ENCODE measurements around the gene SLC38A2.

The SLC38A2 gene

GRCh38 chr12:46374711-46375110, 2.1 kb upstream of the SLC38A2 start:
- no peak for DNase-seq (ENCODE audit: low read depth)

DNA sequence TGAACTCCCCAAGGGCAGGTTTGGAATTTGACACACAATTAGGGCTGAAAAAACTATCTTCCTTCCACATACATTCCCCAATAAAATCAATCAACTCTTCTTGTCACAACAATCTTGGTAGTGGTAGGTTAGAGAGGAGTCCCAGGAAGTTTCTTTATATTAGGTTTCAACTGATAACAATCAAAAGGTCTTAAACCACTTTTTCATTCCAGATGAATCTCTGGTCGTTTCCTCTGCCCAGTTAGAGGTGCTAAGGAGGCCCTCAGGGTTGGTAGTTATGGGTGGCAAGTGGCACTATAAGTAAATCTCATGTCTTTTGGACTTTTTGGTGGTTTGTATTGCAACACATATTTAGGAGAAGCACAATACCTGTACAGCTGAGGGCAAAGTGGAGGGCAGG, 1.7 kb upstream of the SLC38A2 start:
- DNase-seq (ENCODE audit: low read depth): no peak

DNA sequence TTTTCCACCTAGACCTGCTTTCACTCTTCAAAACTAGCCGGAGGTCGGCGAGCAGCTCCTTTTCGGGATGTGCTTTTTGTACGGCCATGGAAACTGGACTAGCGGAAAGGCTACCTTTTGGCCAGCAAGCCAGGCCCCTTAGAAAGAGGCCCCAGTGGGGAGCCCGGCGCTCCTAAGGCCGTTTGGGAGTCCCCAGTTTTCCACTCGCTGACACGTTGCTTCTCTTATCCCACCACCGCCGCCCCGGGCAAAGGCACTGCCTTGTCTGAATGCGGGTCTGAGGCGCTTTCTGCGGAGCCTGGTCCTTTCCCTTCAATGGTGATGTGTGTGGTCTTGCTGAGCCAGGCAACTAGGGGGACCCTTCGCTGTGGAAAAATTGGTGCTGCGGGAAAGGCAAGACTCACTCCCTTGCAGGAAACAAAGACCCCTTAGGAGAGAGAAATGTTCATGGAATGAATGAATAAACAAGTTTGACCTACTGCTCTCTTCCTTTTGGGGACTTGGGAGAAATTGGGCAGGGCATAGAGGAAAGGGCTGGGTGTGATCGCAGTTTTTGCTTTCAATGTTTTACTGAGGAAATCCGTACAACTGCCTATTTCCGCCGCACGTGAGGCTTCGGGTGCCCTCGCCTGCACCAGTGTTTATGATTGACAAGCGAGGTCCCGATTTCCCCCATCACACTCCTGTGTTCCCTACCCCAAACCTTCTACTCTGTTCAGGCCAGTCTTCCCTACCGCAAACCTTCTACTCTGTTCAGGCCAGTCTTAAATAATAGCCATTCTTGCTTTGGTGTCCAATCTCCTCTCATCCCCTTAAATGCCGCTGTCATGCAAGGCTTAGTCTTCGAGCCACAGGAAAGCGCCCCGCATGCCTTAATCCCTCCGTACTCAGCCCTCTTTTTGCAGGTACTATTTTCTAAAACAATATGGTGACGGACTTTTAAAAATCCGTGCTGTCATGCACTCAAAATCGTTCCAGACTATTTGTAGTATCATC, 1.0 kb upstream of the SLC38A2 start:
- DNase-seq (ENCODE audit: low read depth): no peak

DNA sequence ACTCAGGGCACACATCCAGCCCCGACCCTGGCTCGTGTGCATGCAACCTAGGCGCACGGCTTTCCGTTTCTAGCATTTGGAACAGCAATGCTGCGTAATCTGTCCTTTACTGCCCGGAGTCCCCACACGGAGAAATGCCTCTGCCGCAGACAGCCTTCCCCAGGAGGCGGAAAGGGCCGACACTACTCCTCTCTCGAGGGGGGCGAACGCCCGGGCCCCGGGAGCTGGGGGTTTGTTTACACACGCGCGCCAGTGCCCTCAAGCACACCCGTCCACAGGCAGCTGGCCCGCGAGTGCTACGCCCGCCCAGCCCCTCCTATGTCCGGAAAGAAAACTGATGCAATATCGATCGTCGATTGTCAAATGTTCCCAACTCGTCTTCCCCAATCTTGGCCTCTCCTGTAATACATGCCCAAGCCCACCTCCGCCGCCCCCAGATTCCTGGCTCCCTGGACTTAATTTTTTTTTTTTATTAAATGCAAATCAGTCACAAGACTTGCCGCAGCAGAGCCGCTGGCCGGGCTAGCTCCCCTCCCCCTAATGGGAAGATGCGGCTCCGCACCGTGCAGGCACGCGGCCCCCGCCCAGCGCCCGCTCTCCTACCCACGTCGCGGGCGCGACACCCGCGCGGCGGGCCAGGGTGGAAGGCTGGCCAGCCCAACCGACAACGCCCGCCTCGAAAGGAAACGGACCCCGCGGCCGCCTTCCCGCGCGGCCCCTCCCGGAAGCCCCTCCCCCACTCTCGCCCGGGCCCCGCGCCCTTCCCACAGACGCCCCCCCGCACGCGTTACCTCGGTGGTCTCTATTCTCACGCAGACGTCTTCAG, 642 bp downstream of the SLC38A2 start:
- peak; percentile 43 for DNase-seq (ENCODE audit: low read depth)

DNA sequence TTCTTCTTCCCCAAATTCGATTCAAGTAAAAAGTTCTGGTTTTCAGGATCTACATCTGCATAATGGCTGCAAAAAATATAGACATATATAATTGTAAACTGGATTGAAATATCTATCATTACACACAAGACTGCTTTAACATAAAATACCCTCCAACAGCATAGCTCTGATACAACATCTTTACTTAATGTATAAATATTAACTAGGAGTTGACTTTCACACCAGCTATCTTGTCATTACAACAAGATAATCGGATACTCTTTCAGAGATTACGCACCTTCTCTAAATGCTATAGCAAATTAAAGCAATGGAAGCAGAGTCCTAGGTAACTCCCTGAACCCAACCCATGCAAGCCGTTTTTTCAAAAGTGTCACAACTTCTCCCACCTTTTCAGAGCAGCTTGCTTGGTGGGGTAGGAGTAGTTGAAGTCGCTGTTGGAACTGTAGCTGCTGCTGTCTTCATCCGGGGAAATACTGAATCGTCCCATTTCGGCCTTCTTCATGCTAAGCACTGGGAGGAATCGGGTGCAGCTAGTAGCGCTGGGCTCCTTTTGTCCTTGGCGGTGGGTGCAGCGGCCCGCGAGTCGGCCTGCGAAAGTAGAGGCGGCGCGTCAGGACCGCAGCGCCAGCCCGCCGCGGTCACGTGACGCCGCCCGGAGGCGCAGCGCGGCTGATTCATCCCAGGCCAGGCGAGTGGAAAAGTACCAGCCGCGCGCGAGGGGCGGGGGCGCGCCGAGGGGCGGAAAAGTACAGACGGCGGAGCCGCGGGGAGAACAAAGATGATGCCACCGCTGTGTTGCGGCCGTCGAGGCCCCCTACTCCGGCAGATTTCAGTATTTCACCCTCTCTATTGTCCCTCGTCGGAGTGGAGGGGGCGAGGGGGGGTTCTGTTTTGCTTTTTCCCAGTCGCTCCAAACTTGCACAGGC, 1.5 kb downstream of the SLC38A2 start:
- peak; percentile 90 for DNase-seq (ENCODE audit: low read depth)

DNA sequence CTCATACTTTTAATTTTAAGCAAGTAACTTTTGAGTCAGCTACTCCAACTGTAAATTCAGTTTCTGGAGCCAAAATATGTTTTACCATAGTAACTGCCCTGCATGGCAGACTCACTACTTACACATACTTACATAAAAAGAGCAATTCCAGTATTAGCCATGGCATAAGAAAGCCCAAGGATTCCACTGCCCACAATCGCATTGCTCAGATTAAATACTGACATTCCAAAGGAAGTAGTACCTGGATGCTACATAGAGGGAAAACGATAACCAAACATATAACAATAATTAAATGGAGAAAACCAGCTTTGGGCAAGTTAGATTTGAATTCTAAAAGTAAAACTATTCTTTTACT, 2.2 kb downstream of the SLC38A2 start:
- no peak for DNase-seq (ENCODE audit: low read depth)

DNA sequence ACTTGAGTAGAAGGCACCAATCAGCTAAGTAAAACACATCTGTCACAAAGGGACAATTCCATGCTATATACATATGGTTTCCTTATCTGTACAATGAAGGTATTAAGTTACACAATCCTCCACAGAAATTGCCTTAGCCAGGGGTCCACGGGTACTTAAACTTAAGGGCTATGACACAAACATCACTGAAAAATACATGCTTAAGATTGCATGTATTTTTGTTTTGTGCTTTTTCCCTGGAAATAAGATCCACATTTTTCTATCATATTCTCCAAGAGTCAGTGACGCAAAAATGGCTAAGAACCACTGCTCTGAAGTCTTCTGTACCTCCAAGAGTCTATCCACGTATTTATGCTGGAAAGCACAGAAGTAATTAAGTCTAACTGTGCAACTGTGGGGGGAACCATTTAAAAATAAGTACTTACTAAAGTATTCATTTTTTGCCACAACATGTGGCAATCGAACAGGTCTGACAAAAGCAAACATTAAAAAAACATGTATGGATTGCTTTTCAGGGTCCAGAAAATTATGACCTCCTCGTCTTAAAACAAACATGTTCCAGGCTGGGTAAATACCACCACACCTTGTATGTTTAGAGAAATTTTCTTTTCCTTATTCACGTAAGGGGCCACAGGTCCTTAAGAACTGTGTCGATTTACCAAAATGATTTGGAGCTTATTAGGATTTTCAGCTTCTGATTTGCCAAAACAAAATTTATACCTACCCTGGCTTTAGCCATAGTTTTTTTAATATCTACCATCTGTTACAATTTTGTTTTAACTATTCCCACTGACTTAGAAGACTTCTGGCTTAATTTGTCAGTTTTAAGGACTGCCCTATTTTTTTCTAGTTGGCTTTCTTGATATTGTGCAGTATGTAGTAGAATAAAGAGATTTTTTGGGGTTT, 2.8 kb downstream of the SLC38A2 start:
- no peak for DNase-seq (ENCODE audit: low read depth)

- DNase-seq (ENCODE audit: low read depth): no peak
Observed at GRCh38 chr12:46369095-46369473, 3.5 kb downstream of the SLC38A2 start.

- DNase-seq (ENCODE audit: low read depth): no peak
Observed at GRCh38 chr12:46368684-46369083, 3.9 kb downstream of the SLC38A2 start.

- no peak for DNase-seq (ENCODE audit: low read depth)
Observed at GRCh38 chr12:46368138-46368537, 4.4 kb downstream of the SLC38A2 start.

GRCh38 chr12:46367351-46368029, 5.1 kb downstream of the SLC38A2 start:
- DNase-seq (ENCODE audit: low read depth): no peak

DNA sequence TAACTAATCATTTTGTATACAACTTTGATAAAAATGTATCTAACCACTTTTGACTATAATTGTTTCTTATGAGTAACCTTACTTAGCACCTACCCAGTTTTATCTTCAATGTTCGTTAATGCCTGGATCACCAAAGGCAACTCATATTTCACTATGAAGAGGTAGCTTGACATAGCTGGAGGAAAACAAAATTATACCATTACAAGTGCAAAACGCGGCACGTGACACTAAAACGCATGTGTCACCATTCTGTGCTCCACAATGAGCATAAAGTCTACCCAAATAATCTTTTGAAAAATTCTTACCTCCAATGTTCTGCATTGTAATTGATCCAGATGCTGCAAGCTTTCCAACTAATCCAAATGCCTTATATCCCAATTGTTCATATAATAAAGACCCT, 5.8 kb downstream of the SLC38A2 start:
- DNase-seq (ENCODE audit: low read depth): no peak

DNA sequence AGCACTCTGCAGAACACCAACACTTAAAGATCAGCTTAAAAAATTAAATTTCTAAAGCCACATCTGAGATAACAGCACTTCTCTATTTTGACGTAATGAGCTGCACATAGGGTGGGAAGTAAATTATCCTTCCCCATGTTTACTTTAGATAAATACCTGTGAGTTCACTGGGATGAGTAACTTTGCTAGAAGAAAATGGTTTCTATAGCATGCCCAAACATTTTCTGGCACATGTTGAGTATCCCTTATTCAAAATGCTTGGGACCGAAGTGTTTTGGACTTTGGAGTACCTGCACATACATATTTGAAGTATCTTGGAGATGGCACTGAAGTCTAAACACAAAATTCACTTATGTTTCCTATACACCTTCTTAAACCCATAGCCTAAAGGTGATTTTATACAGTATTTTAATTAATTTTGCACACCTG, 6.6 kb downstream of the SLC38A2 start:
- no peak for DNase-seq (ENCODE audit: low read depth)

GRCh38 chr12:46364777-46365580, 7.6 kb downstream of the SLC38A2 start:
- DNase-seq (ENCODE audit: low read depth): no peak

DNA sequence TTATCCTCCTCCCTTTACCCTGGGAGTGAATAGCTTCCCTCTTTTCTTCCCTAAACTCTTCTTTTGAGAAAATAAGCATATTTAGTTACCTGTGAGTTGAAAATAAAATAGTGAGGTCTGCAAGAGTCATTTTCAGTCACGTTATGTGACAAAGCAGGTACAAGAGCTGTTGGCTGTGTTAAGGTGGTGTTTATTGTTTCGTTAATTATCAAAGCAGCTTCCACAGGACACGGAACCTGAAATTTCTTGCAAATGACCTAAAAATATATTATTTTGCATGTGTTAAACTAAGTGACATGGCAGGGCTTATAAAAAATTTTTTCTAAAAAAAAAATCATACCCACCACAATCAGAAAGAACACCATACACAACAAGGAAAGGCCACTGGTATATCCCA, 8.3 kb downstream of the SLC38A2 start:
- no peak for DNase-seq (ENCODE audit: low read depth)

DNA sequence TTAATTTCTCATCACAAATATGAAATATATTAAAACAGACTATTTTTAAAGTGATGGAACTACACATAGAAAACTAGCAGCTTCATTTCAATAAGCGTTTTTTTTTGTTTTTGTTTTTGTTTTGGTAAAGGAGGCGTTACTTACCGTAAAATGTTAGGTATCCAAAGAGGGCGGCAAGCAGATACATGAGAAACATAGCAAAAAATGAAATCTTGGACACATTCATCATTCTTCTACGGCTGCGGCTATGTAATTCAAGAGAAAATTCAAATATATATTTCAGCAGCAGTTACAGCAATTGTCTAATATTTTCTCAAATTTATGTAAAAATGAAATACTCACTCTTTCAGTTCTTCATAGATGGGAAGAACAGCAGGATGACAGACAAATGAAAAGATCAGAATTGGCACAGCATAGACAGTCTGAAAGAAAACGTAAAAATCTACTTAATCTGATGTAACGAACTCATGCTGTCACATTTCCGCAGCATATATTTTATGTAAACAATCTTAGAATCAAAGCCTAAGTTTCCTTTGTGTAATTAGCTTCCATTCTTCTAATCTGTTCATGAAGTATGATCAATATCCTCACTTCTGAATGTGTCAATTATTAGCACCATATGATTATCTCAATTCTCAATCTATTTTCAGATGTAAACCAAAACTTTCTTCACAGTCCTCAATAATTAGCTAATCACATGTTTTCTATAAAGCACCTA, 8.8 kb downstream of the SLC38A2 start:
- DNase-seq (ENCODE audit: low read depth): no peak

DNA sequence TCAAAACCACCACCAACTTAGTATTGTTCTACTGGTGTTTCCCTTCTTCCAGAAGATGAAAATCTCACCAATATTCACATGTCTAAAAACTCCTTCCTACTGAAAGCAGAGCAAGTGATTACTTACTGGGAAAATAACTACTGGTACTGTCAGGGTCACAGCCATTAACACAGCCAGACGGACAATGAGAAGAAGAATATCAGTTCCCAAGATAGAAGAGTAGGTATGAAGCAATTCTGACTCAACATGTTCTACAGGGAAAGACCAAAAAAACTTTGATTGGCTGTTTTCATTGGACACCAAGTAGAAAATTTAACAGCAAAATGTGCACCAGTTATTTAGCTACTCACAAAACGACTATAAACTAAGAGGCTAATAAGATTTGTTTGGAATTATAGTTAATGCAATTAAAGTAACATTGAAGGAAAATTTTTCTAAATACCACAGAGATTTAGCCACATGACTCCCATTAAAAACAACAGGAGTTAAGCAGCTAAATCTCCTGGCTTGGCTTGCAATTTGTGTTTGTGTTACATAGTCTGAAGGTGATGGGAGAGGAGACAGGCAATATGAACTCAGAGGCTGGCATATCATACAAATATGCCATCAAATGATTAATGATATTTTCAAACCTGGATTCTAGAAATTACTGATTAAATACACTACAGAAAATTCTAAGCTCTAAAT, 9.5 kb downstream of the SLC38A2 start:
- DNase-seq (ENCODE audit: low read depth): no peak

GRCh38 chr12:46361667-46362034, 10.9 kb downstream of the SLC38A2 start:
- DNase-seq (ENCODE audit: low read depth): no peak
